ENCODE results near the gene GUCD1.

GRCh38 chr22:24582056-24582814 is 27.3 kb upstream of the GUCD1 start:
- no peak for TF ChIP-seq CTCF (IDR thresholded peaks at IDR 0.05)
- no peak for TF ChIP-seq EP300 (IDR thresholded peaks at IDR 0.05; ENCODE audit: low read depth)
- TF ChIP-seq POLR2AphosphoS5 (IDR thresholded peaks at IDR 0.05): no peak
- TF ChIP-seq POLR2A (IDR thresholded peaks at IDR 0.05): no peak
